K562 (cell line): ENCODE results near the gene CAPN5. TPM values are rescaled to one million over a fixed set of nuclear protein-coding genes. Genes with fewer than 3 reads are reported as not detected.
A peak's percentile ranks its signal among the peaks of the same experiment; 100 is the strongest.

ENCODE experiments used
- CBFB ChIP-seq: sonication (generic); formaldehyde crosslinking; IDR thresholded peaks from 2 replicates; pipeline ENCODE4 v1.4.0; 2020; ENCODE audit warnings: mild to moderate bottlenecking, missing genetic modification reagents
- FOXM1 ChIP-seq, 2 experiments: fragments of 450-650 bp in 1 of 2; sonication (generic) in 1 of 2; formaldehyde crosslinking in 1 of 2; IDR thresholded peaks; 2 replicates each; pipeline versions ENCODE4 v1.6.1 to v1.9.0; 2017 to 2022; ENCODE audit warnings: low read depth in 2 of 2, mild to moderate bottlenecking in 2 of 2, missing genetic modification reagents in 1 of 2, moderate library complexity in 1 of 2
- FUS ChIP-seq: fragments of 200-400 bp; formaldehyde crosslinking; optimal IDR thresholded peaks from 2 replicates; pipeline ENCODE3; 2017; ENCODE audit warnings: low read depth, low read length
- ILF3 ChIP-seq: fragments of 450-650 bp; IDR thresholded peaks from 2 replicates; pipeline ENCODE4 v1.6.1; 2018; ENCODE audit warnings: antibody characterized with exemption, mild to moderate bottlenecking, moderate library complexity, borderline replicate concordance
- LARP7 ChIP-seq: fragments of 450-650 bp; IDR thresholded peaks from 2 replicates; pipeline ENCODE4 v1.6.1; 2016
- MAFG ChIP-seq: fragments of 450-650 bp; conservative IDR thresholded peaks from 2 replicates; pipeline ENCODE4 v1.6.1; 2016; ENCODE audit warnings: missing genetic modification characterization, missing compliant biosample characterization
- MEF2D ChIP-seq: conservative IDR thresholded peaks from 2 replicates; pipeline ENCODE4 v1.6.1; 2016; ENCODE audit warnings: low read depth, missing genetic modification characterization, missing compliant biosample characterization
- NFXL1 ChIP-seq: fragments of 450-650 bp; formaldehyde crosslinking; IDR thresholded peaks from 2 replicates; pipeline ENCODE4 v1.4.0; 2021; ENCODE audit warnings: mild to moderate bottlenecking
- PTBP1 ChIP-seq: fragments of 200-400 bp; formaldehyde crosslinking; IDR thresholded peaks from 2 replicates; pipeline ENCODE4 v1.6.1; 2017; ENCODE audit warnings: low read depth, low read length
- SMARCA4 ChIP-seq: fragments of 450-650 bp; IDR thresholded peaks from 2 replicates; pipeline ENCODE4 v1.6.1; 2016
- TRIM28 ChIP-seq: fragments of 450-650 bp; IDR thresholded peaks from 2 replicates; pipeline ENCODE4 v1.6.1; 2017
- ZNF316 ChIP-seq: fragments of 450-650 bp; IDR thresholded peaks from 2 replicates; pipeline ENCODE4 v1.6.1; 2016
- ZNF408 ChIP-seq: fragments of 250-450 bp; sonication (Bioruptor Pico); IDR thresholded peaks from 2 replicates; pipeline ENCODE4 v1.4.0; 2020; ENCODE audit warnings: low read depth, mild to moderate bottlenecking, moderate library complexity
- ZNF444 ChIP-seq: fragments of 250-450 bp; sonication (Bioruptor Pico); IDR thresholded peaks from 2 replicates; pipeline ENCODE4 v1.4.0; 2020; ENCODE audit warnings: mild to moderate bottlenecking, moderate library complexity
- ZNF668 ChIP-seq: fragments of 250-450 bp; sonication (Bioruptor Pico); IDR thresholded peaks from 2 replicates; pipeline ENCODE4 v1.8.0; 2022; ENCODE audit warnings: mild to moderate bottlenecking, inconsistent platforms
- polyA plus RNA-seq, 8 experiments: library from polyadenylated mRNA; depleted of rRNA in 4 of 8; stranded (reverse) in 5 of 8; unstranded in 3 of 8; fragments of >200 nt; fragmentation: Nextera tagmentation in 2 of 8; fragmentation: Illumina TruSeq in 1 of 8; extraction: Ambion mirVana in 2 of 8; extraction: Trizol in 1 of 8; gene quantifications; 2 replicates each; pipeline versions ENCODE4 v1.2.1 to v1.2.3, GENCODE V29; 2011 to 2014; ENCODE audit warnings: inconsistent platforms in 1 of 8, missing spikeins in 1 of 8
- total RNA-seq, 7 experiments: library from RNA; depleted of rRNA in 6 of 7; stranded (reverse); fragments of >200 nt in 6 of 7; fragmentation: Illumina TruSeq in 2 of 7; extraction: Trizol in 2 of 7; gene quantifications; 2 replicates each; pipeline versions ENCODE4 v1.2.1 to v1.2.3, GENCODE V29; 2011 to 2021; ENCODE audit warnings: low replicate concordance in 1 of 7
- TF ChIP-seq, protein P1 (sequence below): fragments of 450-650 bp; IDR thresholded peaks from 2 replicates; pipeline ENCODE4 v1.6.1; 2016; ENCODE audit warnings: low read depth
- TF ChIP-seq, protein P2 (sequence below): fragments of 250-450 bp; sonication (Bioruptor Pico); IDR thresholded peaks from 2 replicates; pipeline ENCODE4 v1.5.0; 2021
- TF ChIP-seq, protein P3 (sequence below): fragments of 450-650 bp; formaldehyde crosslinking; IDR thresholded peaks from 2 replicates; pipeline ENCODE4 v1.4.0; 2020; ENCODE audit warnings: mild to moderate bottlenecking, moderate library complexity
- TF ChIP-seq, protein P4 (sequence below): sonication (generic); formaldehyde crosslinking; IDR thresholded peaks from 2 replicates; pipeline ENCODE4 v1.8.0; 2022; ENCODE audit warnings: mild to moderate bottlenecking, missing genetic modification reagents

Gene CAPN5
- total and polyA plus RNA-seq, 9 of the 15 experiments (the other 6 are each of a cell fraction or from before 2014, with no cell fraction given), result 0.04 to 0.44 (median 0.14) TPM; not detected in 2

DNA sequence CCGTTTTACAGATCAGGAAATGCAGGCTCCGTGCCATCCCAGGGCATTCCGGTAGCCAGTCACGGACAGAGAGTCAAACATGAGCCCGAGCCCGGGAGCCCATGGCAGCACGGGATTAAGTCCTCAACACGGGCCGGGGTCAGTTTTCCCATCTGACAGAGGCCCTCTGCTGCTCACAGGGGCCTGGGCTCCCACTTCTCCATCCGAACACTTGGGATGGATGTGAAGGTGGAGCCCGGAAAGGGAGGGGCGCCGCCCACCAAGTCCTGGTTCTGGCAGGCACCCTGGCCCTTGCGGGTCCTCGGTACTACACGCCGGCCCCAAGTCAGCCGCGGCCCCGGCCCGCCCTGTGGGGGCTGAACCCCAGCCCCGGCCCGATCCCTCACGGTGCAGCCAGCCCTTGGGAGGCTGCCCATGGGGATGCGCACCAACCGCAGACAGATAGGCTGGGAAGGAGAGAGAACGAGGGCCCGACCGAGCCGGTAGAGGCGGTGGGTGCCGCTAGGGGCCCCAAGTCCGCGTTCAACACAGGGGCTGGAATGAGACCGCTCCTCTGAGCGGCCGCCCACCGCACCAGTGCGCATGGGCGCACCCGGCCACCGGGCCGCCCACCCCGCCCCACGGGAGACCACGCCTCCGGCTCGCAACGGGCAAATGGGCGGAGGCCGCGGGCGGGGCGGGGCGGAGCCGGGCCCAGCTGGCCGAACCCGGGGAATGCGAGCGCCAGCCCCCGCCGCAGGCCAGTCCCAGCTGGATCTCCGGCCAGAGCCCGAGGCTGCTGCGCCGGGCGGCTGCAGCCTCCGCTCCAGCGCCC, at the start of gene CAPN5 (continued):
- no peak for TF ChIP-seq SMARCA4
- TF ChIP-seq, protein P1, sequence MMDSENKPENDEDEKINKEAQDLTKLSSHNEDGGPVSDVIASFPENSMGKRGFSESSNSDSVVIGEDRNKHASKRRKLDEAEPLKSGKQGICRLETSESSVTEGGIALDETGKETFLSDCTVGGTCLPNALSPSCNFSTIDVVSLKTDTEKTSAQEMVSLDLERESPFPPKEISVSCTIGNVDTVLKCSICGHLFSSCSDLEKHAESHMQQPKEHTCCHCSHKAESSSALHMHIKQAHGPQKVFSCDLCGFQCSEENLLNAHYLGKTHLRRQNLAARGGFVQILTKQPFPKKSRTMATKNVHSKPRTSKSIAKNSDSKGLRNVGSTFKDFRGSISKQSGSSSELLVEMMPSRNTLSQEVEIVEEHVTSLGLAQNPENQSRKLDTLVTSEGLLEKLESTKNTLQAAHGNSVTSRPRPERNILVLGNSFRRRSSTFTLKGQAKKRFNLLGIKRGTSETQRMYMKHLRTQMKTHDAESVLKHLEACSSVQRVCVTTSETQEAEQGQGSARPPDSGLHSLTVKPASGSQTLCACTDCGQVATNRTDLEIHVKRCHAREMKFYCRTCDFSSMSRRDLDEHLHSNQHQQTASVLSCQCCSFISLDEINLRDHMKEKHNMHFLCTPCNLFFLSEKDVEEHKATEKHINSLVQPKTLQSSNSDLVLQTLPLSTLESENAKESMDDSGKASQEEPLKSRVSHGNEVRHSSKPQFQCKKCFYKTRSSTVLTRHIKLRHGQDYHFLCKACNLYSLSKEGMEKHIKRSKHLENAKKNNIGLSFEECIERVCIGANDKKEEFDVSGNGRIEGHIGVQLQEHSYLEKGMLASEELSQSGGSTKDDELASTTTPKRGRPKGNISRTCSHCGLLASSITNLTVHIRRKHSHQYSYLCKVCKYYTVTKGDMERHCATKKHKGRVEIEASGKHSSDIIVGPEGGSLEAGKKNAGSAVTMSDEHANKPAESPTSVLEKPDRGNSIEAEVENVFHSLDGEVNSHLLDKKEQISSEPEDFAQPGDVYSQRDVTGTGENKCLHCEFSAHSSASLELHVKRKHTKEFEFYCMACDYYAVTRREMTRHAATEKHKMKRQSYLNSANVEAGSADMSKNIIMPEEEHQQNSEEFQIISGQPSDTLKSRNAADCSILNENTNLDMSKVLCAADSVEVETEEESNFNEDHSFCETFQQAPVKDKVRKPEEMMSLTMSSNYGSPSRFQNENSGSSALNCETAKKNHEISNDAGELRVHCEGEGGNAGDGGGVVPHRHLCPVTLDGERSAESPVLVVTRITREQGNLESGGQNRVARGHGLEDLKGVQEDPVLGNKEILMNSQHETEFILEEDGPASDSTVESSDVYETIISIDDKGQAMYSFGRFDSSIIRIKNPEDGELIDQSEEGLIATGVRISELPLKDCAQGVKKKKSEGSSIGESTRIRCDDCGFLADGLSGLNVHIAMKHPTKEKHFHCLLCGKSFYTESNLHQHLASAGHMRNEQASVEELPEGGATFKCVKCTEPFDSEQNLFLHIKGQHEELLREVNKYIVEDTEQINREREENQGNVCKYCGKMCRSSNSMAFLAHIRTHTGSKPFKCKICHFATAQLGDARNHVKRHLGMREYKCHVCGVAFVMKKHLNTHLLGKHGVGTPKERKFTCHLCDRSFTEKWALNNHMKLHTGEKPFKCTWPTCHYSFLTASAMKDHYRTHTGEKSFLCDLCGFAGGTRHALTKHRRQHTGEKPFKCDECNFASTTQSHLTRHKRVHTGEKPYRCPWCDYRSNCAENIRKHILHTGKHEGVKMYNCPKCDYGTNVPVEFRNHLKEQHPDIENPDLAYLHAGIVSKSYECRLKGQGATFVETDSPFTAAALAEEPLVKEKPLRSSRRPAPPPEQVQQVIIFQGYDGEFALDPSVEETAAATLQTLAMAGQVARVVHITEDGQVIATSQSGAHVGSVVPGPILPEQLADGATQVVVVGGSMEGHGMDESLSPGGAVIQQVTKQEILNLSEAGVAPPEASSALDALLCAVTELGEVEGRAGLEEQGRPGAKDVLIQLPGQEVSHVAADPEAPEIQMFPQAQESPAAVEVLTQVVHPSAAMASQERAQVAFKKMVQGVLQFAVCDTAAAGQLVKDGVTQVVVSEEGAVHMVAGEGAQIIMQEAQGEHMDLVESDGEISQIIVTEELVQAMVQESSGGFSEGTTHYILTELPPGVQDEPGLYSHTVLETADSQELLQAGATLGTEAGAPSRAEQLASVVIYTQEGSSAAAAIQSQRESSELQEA, result no peak
- no peak for TF ChIP-seq ZNF668 (CRISPR knock-in tag)
- no peak for TF ChIP-seq ILF3
- TF ChIP-seq FOXM1 (IDR thresholded peaks at IDR 0.05; ENCODE audit: low read depth), result no peak
- TF ChIP-seq FOXM1 (CRISPR knock-in tag; IDR thresholded peaks at IDR 0.05; ENCODE audit: low read depth), result peak; percentile 66; the same call in 1 of the 2 replicates
- no peak for TF ChIP-seq ZNF444 (CRISPR knock-in tag)
- no peak for TF ChIP-seq TRIM28
- TF ChIP-seq LARP7, result no peak
- TF ChIP-seq, protein P2, sequence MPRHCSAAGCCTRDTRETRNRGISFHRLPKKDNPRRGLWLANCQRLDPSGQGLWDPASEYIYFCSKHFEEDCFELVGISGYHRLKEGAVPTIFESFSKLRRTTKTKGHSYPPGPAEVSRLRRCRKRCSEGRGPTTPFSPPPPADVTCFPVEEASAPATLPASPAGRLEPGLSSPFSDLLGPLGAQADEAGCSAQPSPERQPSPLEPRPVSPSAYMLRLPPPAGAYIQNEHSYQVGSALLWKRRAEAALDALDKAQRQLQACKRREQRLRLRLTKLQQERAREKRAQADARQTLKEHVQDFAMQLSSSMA (CRISPR knock-in tag), result no peak
- TF ChIP-seq PTBP1, result no peak
- no peak for TF ChIP-seq ZNF408
- no peak for TF ChIP-seq CBFB (CRISPR knock-in tag)
- TF ChIP-seq MEF2D (tag), result no peak
- TF ChIP-seq, protein P3, sequence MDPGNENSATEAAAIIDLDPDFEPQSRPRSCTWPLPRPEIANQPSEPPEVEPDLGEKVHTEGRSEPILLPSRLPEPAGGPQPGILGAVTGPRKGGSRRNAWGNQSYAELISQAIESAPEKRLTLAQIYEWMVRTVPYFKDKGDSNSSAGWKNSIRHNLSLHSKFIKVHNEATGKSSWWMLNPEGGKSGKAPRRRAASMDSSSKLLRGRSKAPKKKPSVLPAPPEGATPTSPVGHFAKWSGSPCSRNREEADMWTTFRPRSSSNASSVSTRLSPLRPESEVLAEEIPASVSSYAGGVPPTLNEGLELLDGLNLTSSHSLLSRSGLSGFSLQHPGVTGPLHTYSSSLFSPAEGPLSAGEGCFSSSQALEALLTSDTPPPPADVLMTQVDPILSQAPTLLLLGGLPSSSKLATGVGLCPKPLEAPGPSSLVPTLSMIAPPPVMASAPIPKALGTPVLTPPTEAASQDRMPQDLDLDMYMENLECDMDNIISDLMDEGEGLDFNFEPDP (CRISPR knock-in tag), result no peak
- TF ChIP-seq, protein P4, sequence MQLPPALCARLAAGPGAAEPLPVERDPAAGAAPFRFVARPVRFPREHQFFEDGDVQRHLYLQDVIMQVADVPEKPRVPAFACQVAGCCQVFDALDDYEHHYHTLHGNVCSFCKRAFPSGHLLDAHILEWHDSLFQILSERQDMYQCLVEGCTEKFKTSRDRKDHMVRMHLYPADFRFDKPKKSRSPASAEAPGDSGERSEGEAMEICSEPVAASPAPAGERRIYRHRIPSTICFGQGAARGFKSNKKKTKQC (CRISPR knock-in tag), result no peak
- peak; percentile 26 for TF ChIP-seq FUS
- TF ChIP-seq ZNF316, result no peak
- no peak for TF ChIP-seq MAFG (tag)
- no peak for TF ChIP-seq NFXL1 (CRISPR knock-in tag)
